Measurements from ENCODE around the gene NSDHL. TPM values are rescaled to one million over a fixed set of nuclear protein-coding genes. Genes with fewer than 3 reads are reported as not detected.
A peak's percentile ranks its signal among the peaks of the same experiment; 100 is the strongest.
"Not testable (repeated sequence)": the region's sequence is repeated elsewhere in the genome, so short reads cannot be mapped to it uniquely, and the experiment has no call there.

The NSDHL gene
- total and polyA plus RNA-seq, 2 experiments from 2014 or later: 14.6 to 69.6 TPM

DNA sequence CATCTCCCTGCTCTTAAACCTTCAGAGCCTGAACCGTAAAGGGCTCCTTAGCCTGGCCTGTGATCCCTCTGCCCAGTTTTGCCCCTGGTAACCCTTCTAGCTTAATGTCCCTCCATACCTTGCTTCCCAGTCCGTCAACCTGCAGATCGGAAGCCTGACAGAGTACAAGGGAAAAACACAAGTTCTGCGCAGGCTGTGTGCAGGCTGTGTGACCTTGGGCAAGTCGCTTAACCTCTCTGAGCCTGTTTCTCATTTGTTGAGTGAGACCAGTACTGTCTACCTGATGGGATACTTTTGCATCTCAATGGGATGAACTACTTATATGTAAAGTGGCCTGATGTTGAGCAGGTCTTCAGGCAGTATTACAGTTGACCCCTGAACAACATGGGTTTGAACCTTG is 1.7 kb downstream of the NSDHL start:
- TF ChIP-seq CTCF (IDR thresholded peaks at IDR 0.05; ENCODE audit: low read depth, low read length): no peak
- Histone ChIP-seq H3K4me3 (no peak overlapping the region), H3K27me3 (no peaks in the 10 kb centered on the region), H3K36me3 (no peaks in the 10 kb centered on the region), H3K4me1 (ENCODE audit: low read depth) (no peaks in the 10 kb centered on the region), H3K27ac (peak overlapping the region; percentile 94), H3K9me3 (ENCODE audit: low read depth) (no peaks in the 10 kb centered on the region)
- no peak for DNase-seq (ENCODE audit: low read depth in 1 of 2, low spot score in 1 of 2)

GRCh38 chrX:152833378-152833777 is 2.5 kb downstream of the NSDHL start:
- Histone ChIP-seq H3K27me3 (no peaks in the 10 kb centered on the region), H3K4me1 (ENCODE audit: low read depth) (no peaks in the 10 kb centered on the region), H3K9me3 (ENCODE audit: low read depth) (no peaks in the 10 kb centered on the region)

DNA sequence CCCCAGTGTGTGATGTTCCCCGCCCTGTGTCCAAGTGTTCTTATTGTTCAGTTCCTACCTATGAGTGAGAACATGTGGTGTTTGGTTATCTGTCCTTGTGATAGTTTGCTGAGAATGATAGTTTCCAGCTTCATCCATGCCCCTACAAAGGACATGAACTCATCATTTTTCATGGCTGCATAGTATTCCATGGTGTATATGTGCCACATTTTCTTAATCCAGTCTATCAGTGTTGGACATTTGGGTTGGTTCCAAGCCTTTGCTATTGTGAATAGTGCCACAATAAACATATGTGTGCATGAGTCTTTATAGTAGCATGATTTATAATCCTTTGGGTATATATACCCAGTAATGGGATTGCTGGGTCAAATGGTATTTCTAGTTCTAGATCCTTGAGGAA is 4.6 kb downstream of the NSDHL start:
- not testable (repeated sequence) for H3K27ac ChIP-seq, H3K27me3 ChIP-seq

More at GRCh38 chrX:152833378-152833777, 2.5 kb downstream of the NSDHL start:
- no peak for DNase-seq (ENCODE audit: low read depth in 1 of 2, low spot score in 1 of 2)
- Histone ChIP-seq H3K36me3 (no peaks in the 10 kb centered on the region), H3K27ac (no peak overlapping the region), H3K4me3 (no peak overlapping the region)
- no peak for TF ChIP-seq CTCF (IDR thresholded peaks at IDR 0.05; ENCODE audit: low read depth, low read length)

DNA sequence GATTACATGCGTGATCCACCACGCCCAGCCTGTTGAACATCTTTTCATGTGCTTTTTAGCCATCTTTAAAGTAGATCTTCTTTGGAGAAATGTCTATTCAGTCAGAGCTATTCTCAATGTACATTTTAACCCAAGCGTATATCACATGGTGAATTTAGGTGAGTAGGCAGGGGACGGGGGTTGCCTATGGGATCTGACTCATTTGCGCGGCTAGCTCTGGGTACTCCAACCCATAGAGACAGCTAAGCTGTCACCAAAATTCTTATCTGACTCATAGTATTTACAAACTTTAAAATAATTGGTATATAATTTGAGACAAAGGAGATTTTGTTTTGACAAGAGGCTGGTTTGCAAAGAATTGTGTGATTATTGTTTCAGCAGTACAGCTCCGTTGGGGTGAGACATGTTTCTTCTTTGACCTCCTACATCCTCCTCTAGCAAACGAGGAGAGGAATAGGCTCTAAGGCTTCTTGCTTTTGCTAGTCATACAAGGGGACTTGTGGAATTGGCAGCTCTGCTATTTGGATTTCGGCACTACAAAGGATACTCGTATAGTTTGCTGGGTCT is 12.0 kb downstream of the NSDHL start:
- Histone ChIP-seq H3K4me3 (no peak overlapping the region), H3K27ac (no peak overlapping the region), H3K27me3 (no peaks in the 10 kb centered on the region), H3K36me3 (no peaks in the 10 kb centered on the region), H3K9me3 (ENCODE audit: low read depth) (no peaks in the 10 kb centered on the region), H3K4me1 (ENCODE audit: low read depth) (peaks cover 5% of the 10 kb centered on the region)
- DNase-seq (ENCODE audit: low read depth in 1 of 2, low spot score in 1 of 2): no peak
- no peak for TF ChIP-seq CTCF (IDR thresholded peaks at IDR 0.05; ENCODE audit: low read depth, low read length)

More for the DNA sequence above, 4.6 kb downstream of the NSDHL start:
- H3K4me1 ChIP-seq (ENCODE audit: low read depth); H3K9me3 ChIP-seq (ENCODE audit: low read depth); H3K4me3 ChIP-seq; H3K36me3 ChIP-seq; DNase-seq (ENCODE audit: low read depth in 1 of 2, low spot score in 1 of 2): not testable (repeated sequence)

DNA sequence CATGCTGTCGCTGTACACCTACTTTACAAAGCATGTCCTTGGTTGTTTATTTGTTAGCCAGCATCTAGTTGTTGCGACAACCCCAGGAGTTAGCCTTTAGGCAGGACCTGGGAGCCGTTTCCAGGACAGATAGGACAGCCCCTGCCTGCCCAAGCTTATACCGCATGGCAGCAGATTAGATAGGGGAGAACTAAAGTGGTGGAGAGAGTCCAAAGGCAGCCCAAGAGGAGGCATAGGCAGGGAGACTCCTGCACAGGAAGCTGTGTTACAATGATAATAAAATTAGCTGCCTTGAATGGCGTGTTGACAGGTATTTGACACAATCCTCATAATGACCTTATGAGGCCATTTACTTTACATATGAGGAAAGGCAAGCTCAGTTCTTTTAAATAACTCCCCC is 13.0 kb downstream of the NSDHL start:
- Histone ChIP-seq H3K9me3 (ENCODE audit: low read depth) (no peaks in the 10 kb centered on the region), H3K27ac (peak overlapping the region; percentile 68), H3K4me3 (no peak overlapping the region), H3K36me3 (no peaks in the 10 kb centered on the region), H3K4me1 (ENCODE audit: low read depth) (peaks cover 5% of the 10 kb centered on the region), H3K27me3 (no peaks in the 10 kb centered on the region)
- DNase-seq (ENCODE audit: low read depth in 1 of 2, low spot score in 1 of 2): peak in 1 of 2 donors; percentile 5
- no peak for TF ChIP-seq CTCF (IDR thresholded peaks at IDR 0.05; ENCODE audit: low read depth, low read length)

GRCh38 chrX:152844256-152844655 is 13.4 kb downstream of the NSDHL start:
- Histone ChIP-seq H3K9me3 (ENCODE audit: low read depth) (no peaks in the 10 kb centered on the region), H3K4me3 (no peak overlapping the region), H3K36me3 (no peaks in the 10 kb centered on the region), H3K27me3 (no peaks in the 10 kb centered on the region), H3K27ac (peak overlapping the region; percentile 68), H3K4me1 (ENCODE audit: low read depth) (peaks cover 5% of the 10 kb centered on the region)
- no peak for DNase-seq (ENCODE audit: low read depth in 1 of 2, low spot score in 1 of 2)
- TF ChIP-seq CTCF (IDR thresholded peaks at IDR 0.05; ENCODE audit: low read depth, low read length): no peak
